HG03175 (cell line): ENCODE data around the gene SMLR1.
"Not testable (repeated sequence)": the region's sequence is repeated elsewhere in the genome, so short reads cannot be mapped to it uniquely, and the experiment has no call there.

Experiments
- ATAC-seq: cut with Tn5 transposase; IDR thresholded peaks from one replicate; pipeline ENCODE4 v1.9.1; 2021; ENCODE audit warnings: mild to moderate bottlenecking, moderate library complexity; ENCODE audit not compliant: unreplicated experiment

The SMLR1 gene

GRCh38 chr6:130827247-130828149, at the start of gene SMLR1:
SMLR1 (plus strand) TSS chr6:130827406; CDS start chr6:130827414, 8 bp downstream.
- ATAC-seq: no peak

- ATAC-seq: no peak
Observed at GRCh38 chr6:130778946-130779657, 48.1 kb upstream of the SMLR1 start.

GRCh38 chr6:130779658-130780033, 47.6 kb upstream of the SMLR1 start:
- no peak for ATAC-seq

GRCh38 chr6:130780122-130780521, 47.1 kb upstream of the SMLR1 start:
- no peak for ATAC-seq

- ATAC-seq: no peak
Observed at GRCh38 chr6:130781557-130781956, 45.6 kb upstream of the SMLR1 start.

- no peak for ATAC-seq
Observed at GRCh38 chr6:130783416-130784107, 43.6 kb upstream of the SMLR1 start.

- no peak for ATAC-seq
Observed at GRCh38 chr6:130787726-130788500, 39.3 kb upstream of the SMLR1 start.

GRCh38 chr6:130788954-130789353, 38.3 kb upstream of the SMLR1 start:
- ATAC-seq: no peak

GRCh38 chr6:130794010-130794697, 33.1 kb upstream of the SMLR1 start:
- ATAC-seq: no peak

GRCh38 chr6:130794738-130795137, 32.5 kb upstream of the SMLR1 start:
- no peak for ATAC-seq

GRCh38 chr6:130796313-130796905, 30.8 kb upstream of the SMLR1 start:
- no peak for ATAC-seq

- ATAC-seq: no peak
Observed at GRCh38 chr6:130797061-130797460, 30.1 kb upstream of the SMLR1 start.

GRCh38 chr6:130801368-130801767, 25.8 kb upstream of the SMLR1 start:
- ATAC-seq: not testable (repeated sequence)

- no peak for ATAC-seq
Observed at GRCh38 chr6:130810307-130811030, 16.7 kb upstream of the SMLR1 start.

- no peak for ATAC-seq
Observed at GRCh38 chr6:130811932-130812331, 15.3 kb upstream of the SMLR1 start.

- no peak for ATAC-seq
Observed at GRCh38 chr6:130814506-130814905, 12.7 kb upstream of the SMLR1 start.

GRCh38 chr6:130815200-130816071, 11.8 kb upstream of the SMLR1 start:
- ATAC-seq: no peak

GRCh38 chr6:130822736-130823135, 4.5 kb upstream of the SMLR1 start:
- no peak for ATAC-seq
